ENCODE measurements around the gene RHEBL1.

The RHEBL1 gene

GRCh38 chr12:49104822-49105221 is 35.0 kb upstream of the RHEBL1 start:
- TF ChIP-seq CTCF (IDR thresholded peaks at IDR 0.05; ENCODE audit: extremely low read depth, missing control alignments), result no peak
- no peak for DNase-seq (ENCODE audit: low spot score)

DNA sequence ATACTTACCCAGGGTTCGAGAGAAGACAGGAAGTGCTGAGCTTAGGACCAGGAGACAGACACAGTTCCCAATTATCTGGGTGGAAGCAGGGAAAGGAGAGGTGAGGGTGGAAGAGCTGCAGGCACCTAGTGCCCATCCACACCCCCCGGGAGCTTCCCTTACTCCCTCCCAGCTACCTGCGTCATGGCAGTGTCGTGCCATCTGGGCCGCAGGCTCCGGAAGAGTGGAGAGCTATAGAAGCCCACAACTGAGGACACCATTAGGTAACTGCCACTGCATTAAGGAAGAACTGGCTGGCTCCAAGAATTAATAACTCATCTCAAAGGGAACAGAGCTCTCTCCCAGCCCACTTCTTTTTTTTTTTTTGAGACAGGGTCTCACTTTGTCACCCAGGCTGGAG is 30.6 kb upstream of the RHEBL1 start:
- no peak for TF ChIP-seq CTCF (IDR thresholded peaks at IDR 0.05; ENCODE audit: extremely low read depth, missing control alignments)
- DNase-seq (ENCODE audit: low spot score), result no peak

GRCh38 chr12:49098703-49099102 is 28.9 kb upstream of the RHEBL1 start:
- DNase-seq (ENCODE audit: low spot score), result no peak
- TF ChIP-seq CTCF (IDR thresholded peaks at IDR 0.05; ENCODE audit: extremely low read depth, missing control alignments), result no peak

DNA sequence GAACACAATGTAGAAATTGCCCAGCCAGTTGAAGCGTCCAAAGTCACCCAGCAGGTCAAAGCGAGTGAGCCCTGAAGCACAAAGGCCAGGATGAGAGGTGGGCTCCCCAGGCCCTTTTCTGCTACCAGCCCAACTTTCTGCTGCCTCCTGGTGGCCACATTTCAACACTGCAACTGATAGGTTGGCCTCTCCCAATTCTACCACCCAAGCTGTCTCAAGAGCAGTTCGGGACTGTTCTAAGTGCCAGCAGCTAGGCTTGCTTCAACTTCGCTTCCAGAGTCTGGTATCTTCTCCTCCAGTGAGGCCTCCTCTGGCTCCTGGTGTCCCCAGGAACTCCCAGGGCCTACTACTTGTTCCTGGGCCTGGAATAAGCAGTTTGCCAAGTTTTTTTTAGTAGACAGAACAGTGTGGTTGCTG is 28.3 kb upstream of the RHEBL1 start:
- peak; percentile 79 for TF ChIP-seq CTCF (IDR thresholded peaks at IDR 0.05; ENCODE audit: extremely low read depth, missing control alignments)
- DNase-seq (ENCODE audit: low spot score), result peak; percentile 76

DNA sequence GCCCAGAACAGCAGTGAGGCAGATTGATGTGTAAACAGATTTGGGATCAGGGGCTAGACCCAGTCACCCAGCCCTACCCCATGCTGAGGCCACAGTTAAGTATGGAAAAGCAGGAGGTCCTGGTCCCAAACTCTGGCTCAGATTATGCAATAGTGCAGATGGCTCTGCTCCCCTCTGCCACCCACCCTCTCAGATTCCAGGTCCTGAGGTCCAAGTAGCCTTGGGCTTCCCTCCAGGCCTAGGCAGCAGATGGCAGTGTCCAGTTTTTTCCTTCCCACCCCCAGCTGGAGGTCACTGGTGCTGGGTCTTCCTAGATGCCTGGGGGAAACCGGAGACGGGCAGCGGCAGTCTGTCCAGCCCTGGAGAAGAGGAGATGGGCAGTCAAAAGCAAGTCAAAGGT is 27.6 kb upstream of the RHEBL1 start:
- no peak for DNase-seq (ENCODE audit: low spot score)
- TF ChIP-seq CTCF (IDR thresholded peaks at IDR 0.05; ENCODE audit: extremely low read depth, missing control alignments), result no peak

- no peak for DNase-seq (ENCODE audit: low spot score)
- TF ChIP-seq CTCF (IDR thresholded peaks at IDR 0.05; ENCODE audit: extremely low read depth, missing control alignments), result no peak
Observed at GRCh38 chr12:49094975-49095365, 25.2 kb upstream of the RHEBL1 start.

DNA sequence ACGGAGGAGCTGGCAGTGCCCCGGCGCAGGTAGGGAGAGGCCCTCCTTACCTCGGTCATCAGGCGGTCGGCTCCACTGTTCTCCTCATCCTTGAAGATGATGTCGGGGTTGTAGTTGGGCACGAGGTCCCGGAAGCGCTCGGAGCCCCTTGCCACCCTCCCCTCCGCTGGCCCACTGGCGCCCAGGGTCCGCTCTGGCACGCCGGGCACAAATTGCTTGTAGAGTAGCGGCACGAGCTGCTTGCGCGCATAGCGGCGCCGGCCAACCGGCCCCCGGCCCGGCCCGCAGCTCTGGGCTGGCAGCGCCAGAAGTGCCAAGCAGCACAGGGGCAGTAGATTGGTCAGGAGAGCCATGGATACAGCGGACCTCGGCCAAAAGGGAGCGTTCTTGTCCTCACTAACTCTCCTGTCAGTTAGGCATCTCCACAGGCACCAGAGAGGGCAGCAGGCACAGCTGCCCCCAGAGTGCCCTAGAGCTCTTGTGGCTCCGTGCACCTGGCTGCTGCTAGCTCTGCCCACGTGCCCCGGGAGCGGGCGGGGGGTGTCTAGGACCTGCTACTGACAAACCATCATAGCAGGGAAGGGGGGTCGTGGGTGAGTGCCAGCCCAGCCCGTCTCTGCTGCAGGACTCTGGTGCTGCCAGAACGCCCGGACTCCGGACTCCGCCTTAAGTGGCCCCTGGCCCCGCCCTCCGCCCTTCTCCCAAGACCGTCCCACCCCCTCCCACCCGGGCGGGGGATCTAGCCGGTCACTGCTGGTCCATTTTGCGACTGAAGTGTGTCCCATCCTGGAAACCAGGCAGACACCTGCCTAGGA is 24.6 kb upstream of the RHEBL1 start, which contains the start of gene DHH:
Gene DHH, minus strand, starts transcription at position 642 of the 815 bp plus-strand sequence. Its CDS starts 289 bp downstream, at position 353.
- peak; percentile 37 for DNase-seq (ENCODE audit: low spot score)
- TF ChIP-seq CTCF (IDR thresholded peaks at IDR 0.05; ENCODE audit: extremely low read depth, missing control alignments), result no peak
